Retinal pigment epithelial cell (primary cell): ENCODE data around the gene PDE6B.

Experiments used
- DNase-seq: peaks from one replicate; pipeline ENCODE4 v3.0.0-alpha.2; 2010; ENCODE audit warnings: low read depth
- H3K4me3 ChIP-seq: 2 replicates; pipeline ENCODE4 v1.5.1; 2011; ENCODE audit warnings: mild to moderate bottlenecking, low read length, control low read depth, moderate library complexity
- CTCF ChIP-seq: conservative IDR thresholded peaks from 2 replicates; pipeline ENCODE4 v1.5.1; 2011; ENCODE audit warnings: low read depth, low read length, control low read depth, inconsistent platforms

PDE6B gene

GRCh38 chr4:663046-663437 is 37.7 kb downstream of the PDE6B start:
- TF ChIP-seq CTCF, result no peak
- peak overlapping the region; percentile 72 for H3K4me3 ChIP-seq
- DNase-seq, result no peak

- peak overlapping the region; percentile 72 for H3K4me3 ChIP-seq
- peak; percentile 14 for TF ChIP-seq CTCF
- no peak for DNase-seq
Measured at GRCh38 chr4:663438-664428, 38.4 kb downstream of the PDE6B start.

GRCh38 chr4:664713-665231 is 39.4 kb downstream of the PDE6B start:
- TF ChIP-seq CTCF, result no peak
- no peak overlapping the region for H3K4me3 ChIP-seq
- no peak for DNase-seq

GRCh38 chr4:665381-665750 is 40.0 kb downstream of the PDE6B start:
- TF ChIP-seq CTCF, result no peak
- H3K4me3 ChIP-seq, result no peak overlapping the region
- no peak for DNase-seq

- no peak overlapping the region for H3K4me3 ChIP-seq
- TF ChIP-seq CTCF, result no peak
- no peak for DNase-seq
Measured at GRCh38 chr4:665751-666435, 40.5 kb downstream of the PDE6B start.

GRCh38 chr4:666436-666810 is 41.0 kb downstream of the PDE6B start:
- no peak for TF ChIP-seq CTCF
- no peak for DNase-seq
- H3K4me3 ChIP-seq, result no peak overlapping the region
